ENCODE results near the gene OR5T3. TPM values are rescaled to one million over a fixed set of nuclear protein-coding genes. Genes with fewer than 3 reads are reported as not detected.

OR5T3 gene
- total and polyA plus RNA-seq, 4 donors: not detected

DNA sequence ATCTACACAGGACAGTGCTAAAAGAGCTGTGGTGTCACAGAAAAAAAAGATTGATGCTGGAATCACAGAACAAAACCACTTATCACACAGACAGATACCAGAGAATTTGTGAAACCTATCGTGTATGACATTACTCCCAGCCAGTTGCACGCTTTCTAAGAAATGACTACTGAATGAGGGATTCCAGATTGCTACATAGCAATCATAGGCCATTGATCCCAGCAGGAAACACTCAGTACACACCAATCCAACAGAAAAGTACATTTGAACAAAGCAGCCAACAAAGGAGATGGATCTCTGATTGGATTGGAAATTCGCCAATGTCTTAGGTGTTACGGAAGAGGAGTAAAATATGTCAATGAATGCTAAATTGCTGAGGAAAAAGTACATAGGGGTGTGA, 44.8 kb downstream of the OR5T3 start:
- no peaks in the 10 kb centered on the region for H3K36me3 ChIP-seq (ENCODE audit: control insufficient read depth in 4 of 4, insufficient read depth in 4 of 4, low read length in 4 of 4)
- DNase-seq (no peak), ATAC-seq (ENCODE audit: insufficient read depth, low FRiP score) (no peak)
- no peaks in the 10 kb centered on the region for H3K4me1 ChIP-seq (ENCODE audit: control insufficient read depth in 5 of 5, insufficient read depth in 5 of 5, low read length in 5 of 5)
- no peaks in the 10 kb centered on the region for H3K27me3 ChIP-seq (ENCODE audit: control insufficient read depth in 3 of 3, insufficient read depth in 3 of 3, low read length in 2 of 3)
- no peak overlapping the region for H3K4me3 ChIP-seq
- H3K9me3 ChIP-seq (ENCODE audit: control insufficient read depth in 4 of 4, insufficient read depth in 3 of 4, low read length in 3 of 4): no peaks in the 10 kb centered on the region
- H3K9ac ChIP-seq (ENCODE audit: insufficient read depth in 1 of 2, low read length in 2 of 2): no peak overlapping the region
- 87 to 91% methylated on average over 4 of the region's 4 CpGs for WGBS, 2 donors
- TF ChIP-seq, protein P1, sequence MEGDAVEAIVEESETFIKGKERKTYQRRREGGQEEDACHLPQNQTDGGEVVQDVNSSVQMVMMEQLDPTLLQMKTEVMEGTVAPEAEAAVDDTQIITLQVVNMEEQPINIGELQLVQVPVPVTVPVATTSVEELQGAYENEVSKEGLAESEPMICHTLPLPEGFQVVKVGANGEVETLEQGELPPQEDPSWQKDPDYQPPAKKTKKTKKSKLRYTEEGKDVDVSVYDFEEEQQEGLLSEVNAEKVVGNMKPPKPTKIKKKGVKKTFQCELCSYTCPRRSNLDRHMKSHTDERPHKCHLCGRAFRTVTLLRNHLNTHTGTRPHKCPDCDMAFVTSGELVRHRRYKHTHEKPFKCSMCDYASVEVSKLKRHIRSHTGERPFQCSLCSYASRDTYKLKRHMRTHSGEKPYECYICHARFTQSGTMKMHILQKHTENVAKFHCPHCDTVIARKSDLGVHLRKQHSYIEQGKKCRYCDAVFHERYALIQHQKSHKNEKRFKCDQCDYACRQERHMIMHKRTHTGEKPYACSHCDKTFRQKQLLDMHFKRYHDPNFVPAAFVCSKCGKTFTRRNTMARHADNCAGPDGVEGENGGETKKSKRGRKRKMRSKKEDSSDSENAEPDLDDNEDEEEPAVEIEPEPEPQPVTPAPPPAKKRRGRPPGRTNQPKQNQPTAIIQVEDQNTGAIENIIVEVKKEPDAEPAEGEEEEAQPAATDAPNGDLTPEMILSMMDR (IDR thresholded peaks at IDR 0.05; ENCODE audit: control extremely low read depth, extremely low read depth): no peak
- H3K27ac ChIP-seq (ENCODE audit: low read depth in 1 of 2, low read length in 1 of 2): no peak overlapping the region

Other genes starting within 250 kb of the OR5T3 start
- gene OR5AS1, start 224.6 kb upstream of the OR5T3 start, total RNA-seq: not detected
- gene OR5AS1, start 224.6 kb upstream of the OR5T3 start, polyA plus RNA-seq: not detected
- gene OR8I2, start 158.9 kb upstream of the OR5T3 start, total RNA-seq: not detected
- gene OR8I2, start 158.9 kb upstream of the OR5T3 start, polyA plus RNA-seq: not detected
- gene OR8H2, start 148.6 kb upstream of the OR5T3 start, total RNA-seq: not detected
- gene OR8H2, start 148.6 kb upstream of the OR5T3 start, polyA plus RNA-seq: not detected
- gene OR8H3, start 129.9 kb upstream of the OR5T3 start, total RNA-seq: not detected
- gene OR8H3, start 129.9 kb upstream of the OR5T3 start, polyA plus RNA-seq: not detected
- not detected for gene OR8J3, start 112.1 kb upstream of the OR5T3 start, total RNA-seq
- not detected for gene OR8J3, start 112.1 kb upstream of the OR5T3 start, polyA plus RNA-seq
- not detected for gene OR8K5, start 91.9 kb upstream of the OR5T3 start, total RNA-seq
- gene OR8K5, start 91.9 kb upstream of the OR5T3 start, polyA plus RNA-seq: not detected
- not detected for gene OR5J2, start 75.6 kb upstream of the OR5T3 start, total RNA-seq
- not detected for gene OR5J2, start 75.6 kb upstream of the OR5T3 start, polyA plus RNA-seq
- gene OR5T2, start 18.0 kb upstream of the OR5T3 start, total RNA-seq: not detected
- not detected for gene OR5T2, start 18.0 kb upstream of the OR5T3 start, polyA plus RNA-seq
- gene OR5T1, start 21.9 kb downstream of the OR5T3 start, total RNA-seq: not detected
- not detected for gene OR5T1, start 21.9 kb downstream of the OR5T3 start, polyA plus RNA-seq
- gene OR8H1, start 40.0 kb downstream of the OR5T3 start, total RNA-seq: not detected
- not detected for gene OR8H1, start 40.0 kb downstream of the OR5T3 start, polyA plus RNA-seq
- not detected for gene OR8K3, start 62.9 kb downstream of the OR5T3 start, total RNA-seq
- not detected for gene OR8K3, start 62.9 kb downstream of the OR5T3 start, polyA plus RNA-seq
- not detected for gene OR8K1, start 93.8 kb downstream of the OR5T3 start, total RNA-seq
- gene OR8K1, start 93.8 kb downstream of the OR5T3 start, polyA plus RNA-seq: not detected
- gene OR8J1, start 102.0 kb downstream of the OR5T3 start, total RNA-seq: not detected
- not detected for gene OR8J1, start 102.0 kb downstream of the OR5T3 start, polyA plus RNA-seq
- not detected for gene OR8U1, start 123.4 kb downstream of the OR5T3 start, total RNA-seq
- not detected for gene OR8U1, start 123.4 kb downstream of the OR5T3 start, polyA plus RNA-seq
- gene OR5AL1, start 160.4 kb downstream of the OR5T3 start, total RNA-seq: not detected
- gene OR5AL1, start 160.4 kb downstream of the OR5T3 start, polyA plus RNA-seq: not detected
- gene OR5M3, start 221.1 kb downstream of the OR5T3 start, total RNA-seq: not detected
- gene OR5M3, start 221.1 kb downstream of the OR5T3 start, polyA plus RNA-seq: not detected
- gene OR5M8, start 239.1 kb downstream of the OR5T3 start, total RNA-seq: not detected
- gene OR5M8, start 239.1 kb downstream of the OR5T3 start, polyA plus RNA-seq: not detected

All from lung (tissue), 12 donors.